Thyroid gland (tissue), 4 donors: Measurements from ENCODE around the gene TMEM175.

Experiments used
- CTCF ChIP-seq, 6 experiments: fragments of 200-600 bp in 3 of 6; fragments of 450-650 bp in 3 of 6; sonication (generic) in 3 of 6; IDR thresholded peaks; one replicate each; pipeline ENCODE4 v1.5.1; 2016 to 2019; ENCODE audit warnings: antibody characterized with exemption in 6 of 6, mild to moderate bottlenecking in 2 of 6, inconsistent platforms in 1 of 6, moderate library complexity in 1 of 6
- POLR2A ChIP-seq, 2 donors: fragments of 450-650 bp; IDR thresholded peaks; one replicate each; pipeline ENCODE4 v1.6.1; 2017; ENCODE audit warnings: antibody characterized with exemption in 2 of 2, mild to moderate bottlenecking in 2 of 2, moderate library complexity in 1 of 2

- TF ChIP-seq CTCF (IDR thresholded peaks at IDR 0.05) (no peak), POLR2A (IDR thresholded peaks at IDR 0.05) (no peak)
These were observed 24.9 kb downstream of the TMEM175 start for GRCh38 chr4:957231-957580.
